Ovary (tissue), 9 donors: ENCODE measurements around the gene RABGAP1L. TPM values are rescaled to one million over a fixed set of nuclear protein-coding genes. Genes with fewer than 3 reads are reported as not detected.

Experiments used
- DNase-seq, 5 donors: peaks; one replicate each; pipeline ENCODE4 v3.0.0-alpha.2; 2019 to 2020
- H3K27ac ChIP-seq, 2 donors: fragments of 200-600 bp; one replicate each; pipeline versions ENCODE4 v1.5.1 to v1.8.0; 2019 to 2022
- H3K27me3 ChIP-seq: fragments of 200-600 bp; one replicate; pipeline ENCODE4 v1.8.0; 2022
- H3K36me3 ChIP-seq: fragments of 200-600 bp; sonication (generic); one replicate; pipeline ENCODE4 v1.5.1; 2019
- H3K4me1 ChIP-seq: one replicate; pipeline ENCODE4 v1.8.1; 2013; ENCODE audit warnings: mild to moderate bottlenecking, moderate library complexity; ENCODE audit not compliant: insufficient read depth
- H3K4me3 ChIP-seq: fragments of 200-600 bp; sonication (generic); one replicate; pipeline ENCODE4 v1.5.1; 2017
- H3K9me3 ChIP-seq, 2 donors: fragments of 200-600 bp in 1 of 2; sonication (generic) in 1 of 2; one replicate each; pipeline versions ENCODE4 v1.5.1 to v1.8.1; 2013 to 2019; ENCODE audit warnings: mild to moderate bottlenecking in 1 of 2, moderate library complexity in 1 of 2
- EP300 ChIP-seq: sonication (generic); formaldehyde crosslinking; IDR thresholded peaks from one replicate; pipeline ENCODE4 v1.6.1; 2017; ENCODE audit warnings: antibody characterized with exemption
- POLR2A ChIP-seq: fragments of 450-650 bp; IDR thresholded peaks from one replicate; pipeline ENCODE4 v1.6.1; 2017; ENCODE audit warnings: antibody characterized with exemption, mild to moderate bottlenecking, moderate library complexity
- WGBS, 3 donors: extraction: QIAGEN DNeasy Blood & Tissue Kit in 1 of 3; methylation state at CpG; one replicate each; pipeline versions ENCODE4 v1.1.5 to v1.1.7; 2013 to 2017; 5-methylcytosine and 5-hydroxymethylcytosine counted together
- intact Hi-C, 4 donors: fragments of 100-400 bp; cut with DNase I; formaldehyde crosslinking; loops; one replicate each; pipeline versions ENCODE4 v1.11.0 to v1.15.1; 2022 to 2023
- polyA plus RNA-seq, 2 donors: library from polyadenylated mRNA; stranded (reverse); fragments of 200-250 nt in 1 of 2; fragments of 350-450 nt in 1 of 2; fragmentation: Illumina TruSeq in 1 of 2; extraction: RNeasy Lipid Tissue Mini Kit (QIAGEN cat#74804) in 1 of 2; gene quantifications; one replicate each; pipeline ENCODE4 v1.2.3, GENCODE V29; 2013 to 2014
- total RNA-seq, 7 donors: library from RNA; depleted of rRNA in 2 of 7; stranded (reverse); fragments of >200 nt in 2 of 7; fragmentation: NEBNext Ultra II Directional in 3 of 7; extraction: Animal tissue kit (Norgen Biotek cat#: 25700) in 3 of 7; gene quantifications; one replicate each; pipeline versions ENCODE4 v1.1.0 to v1.2.4, GENCODE V29; 2016 to 2023
- TF ChIP-seq, protein P1 (sequence below), 3 donors: fragments of 450-650 bp in 2 of 3; fragments of 200-600 bp in 1 of 3; IDR thresholded peaks; one replicate each; pipeline versions ENCODE4 v1.5.1 to v1.8.0; 2016 to 2022; ENCODE audit warnings: antibody characterized with exemption in 3 of 3, mild to moderate bottlenecking in 1 of 3
- donor health status: DM: no; HTN: no; CAD: no; lungs with moderate emphysema.
- donor health status: DM: no; HTN: no; CAD: no.
- donor health status: Bipolar disorder and iron deficiency.
- donor health status: DM: yes; HTN: yes; CAD: no.
- donor health status: DM: no; HTN: no; CAD: no.
- donor health status: DM: yes; HTN: yes; CAD: no.

RABGAP1L gene
- total and polyA plus RNA-seq, 9 donors = 17.1 to 56.5 (median 43.6) TPM

GRCh38 chr1:174286042-174286441 is 126.7 kb downstream of the RABGAP1L start:
- TF ChIP-seq EP300 = no peak
- TF ChIP-seq POLR2A = no peak
- TF ChIP-seq, protein P1, sequence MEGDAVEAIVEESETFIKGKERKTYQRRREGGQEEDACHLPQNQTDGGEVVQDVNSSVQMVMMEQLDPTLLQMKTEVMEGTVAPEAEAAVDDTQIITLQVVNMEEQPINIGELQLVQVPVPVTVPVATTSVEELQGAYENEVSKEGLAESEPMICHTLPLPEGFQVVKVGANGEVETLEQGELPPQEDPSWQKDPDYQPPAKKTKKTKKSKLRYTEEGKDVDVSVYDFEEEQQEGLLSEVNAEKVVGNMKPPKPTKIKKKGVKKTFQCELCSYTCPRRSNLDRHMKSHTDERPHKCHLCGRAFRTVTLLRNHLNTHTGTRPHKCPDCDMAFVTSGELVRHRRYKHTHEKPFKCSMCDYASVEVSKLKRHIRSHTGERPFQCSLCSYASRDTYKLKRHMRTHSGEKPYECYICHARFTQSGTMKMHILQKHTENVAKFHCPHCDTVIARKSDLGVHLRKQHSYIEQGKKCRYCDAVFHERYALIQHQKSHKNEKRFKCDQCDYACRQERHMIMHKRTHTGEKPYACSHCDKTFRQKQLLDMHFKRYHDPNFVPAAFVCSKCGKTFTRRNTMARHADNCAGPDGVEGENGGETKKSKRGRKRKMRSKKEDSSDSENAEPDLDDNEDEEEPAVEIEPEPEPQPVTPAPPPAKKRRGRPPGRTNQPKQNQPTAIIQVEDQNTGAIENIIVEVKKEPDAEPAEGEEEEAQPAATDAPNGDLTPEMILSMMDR (IDR thresholded peaks at IDR 0.05) = no peak
- H3K27ac ChIP-seq = no peak overlapping the region
- H3K9me3 ChIP-seq = peaks cover 0 to 6% of the 10 kb centered on the region in 2 donors
- intact Hi-C loops = no loop called here
- H3K4me1 ChIP-seq = no peaks in the 10 kb centered on the region
- no peak for DNase-seq
- no peaks in the 10 kb centered on the region for H3K36me3 ChIP-seq
- no peaks in the 10 kb centered on the region for H3K27me3 ChIP-seq
- WGBS, 3 donors = 86 to 97% (median 92%) methylated on average over 1 of the region's 1 CpG
- no peak overlapping the region for H3K4me3 ChIP-seq

DNA sequence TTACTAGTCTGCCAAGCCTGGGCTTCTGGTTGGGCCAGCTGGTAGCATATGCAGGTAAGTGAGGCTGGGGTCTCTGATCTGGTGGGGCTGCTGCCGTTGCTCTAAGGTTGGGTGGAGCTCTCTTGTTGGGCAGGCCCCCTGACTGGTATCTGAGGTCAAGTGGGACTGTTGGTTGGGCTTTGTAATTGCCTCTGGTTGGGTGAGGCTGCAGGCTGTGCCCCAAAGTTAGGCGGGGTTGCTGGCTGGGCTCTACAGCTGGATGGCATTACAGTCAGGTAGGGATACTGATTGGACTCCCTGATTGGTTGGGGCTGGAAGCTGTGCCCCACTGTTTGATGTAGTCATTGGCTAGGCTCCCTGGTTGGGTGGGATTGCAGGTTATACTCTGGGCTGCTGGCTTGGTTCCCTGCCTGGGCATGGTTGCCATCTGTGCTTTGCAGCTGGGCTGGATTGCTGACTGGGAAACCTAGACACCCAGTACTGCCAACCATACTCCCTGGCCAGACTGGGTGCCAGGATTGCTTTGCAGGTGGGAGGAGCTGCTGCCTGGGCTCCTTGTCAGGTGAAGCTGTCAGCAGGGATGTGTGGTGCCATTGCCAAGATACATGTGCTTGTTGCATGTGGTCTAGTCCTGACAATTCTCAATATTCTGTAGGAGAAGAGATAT is 130.5 kb downstream of the RABGAP1L start:
- intact Hi-C loops = no loop called here
- 50 to 69% (median 67%) methylated on average over 2 of the region's 2 CpGs for WGBS, 3 donors
- no peak for DNase-seq
- no peak overlapping the region for H3K27ac ChIP-seq
- H3K27me3 ChIP-seq = no peaks in the 10 kb centered on the region
- H3K9me3 ChIP-seq = peaks cover 0 to 6% of the 10 kb centered on the region in 2 donors
- no peaks in the 10 kb centered on the region for H3K4me1 ChIP-seq
- H3K36me3 ChIP-seq = no peaks in the 10 kb centered on the region
- H3K4me3 ChIP-seq = no peak overlapping the region
- TF ChIP-seq, protein P1 (IDR thresholded peaks at IDR 0.05) = no peak

GRCh38 chr1:174291059-174291458 is 131.7 kb downstream of the RABGAP1L start:
- no peak overlapping the region for H3K27ac ChIP-seq
- intact Hi-C loops = no loop called here
- H3K9me3 ChIP-seq = peaks cover 0 to 6% of the 10 kb centered on the region in 2 donors
- no peak overlapping the region for H3K4me3 ChIP-seq
- no peak for DNase-seq
- H3K27me3 ChIP-seq = no peaks in the 10 kb centered on the region
- TF ChIP-seq, protein P1 (IDR thresholded peaks at IDR 0.05) = no peak
- TF ChIP-seq POLR2A (no peak), EP300 (no peak)
- no peaks in the 10 kb centered on the region for H3K36me3 ChIP-seq
- H3K4me1 ChIP-seq = no peaks in the 10 kb centered on the region

- H3K36me3 ChIP-seq = no peaks in the 10 kb centered on the region
- 91 to 97% (median 94%) methylated on average over 4 of the region's 4 CpGs for WGBS, 3 donors
- H3K27me3 ChIP-seq = no peaks in the 10 kb centered on the region
- TF ChIP-seq EP300 = no peak
- H3K27ac ChIP-seq = no peak overlapping the region
- H3K4me1 ChIP-seq = no peaks in the 10 kb centered on the region
- intact Hi-C loops = no loop called here
- peaks cover 0 to 1% of the 10 kb centered on the region in 2 donors for H3K9me3 ChIP-seq
- H3K4me3 ChIP-seq = no peak overlapping the region
- DNase-seq = no peak
Measured at GRCh38 chr1:174296309-174296708, 137.0 kb downstream of the RABGAP1L start.

- no peak for TF ChIP-seq POLR2A
- TF ChIP-seq, protein P1 (IDR thresholded peaks at IDR 0.05) = no peak
- no peak for TF ChIP-seq EP300
- no peak overlapping the region for H3K4me3 ChIP-seq
- WGBS, 3 donors = 83 to 85% (median 84%) methylated on average over 10 of the region's 10 CpGs
- no peaks in the 10 kb centered on the region for H3K4me1 ChIP-seq
- no peak overlapping the region for H3K27ac ChIP-seq
- H3K9me3 ChIP-seq = peaks cover 0 to 5% of the 10 kb centered on the region in 2 donors
- intact Hi-C loops = no loop called here
- no peaks in the 10 kb centered on the region for H3K27me3 ChIP-seq
- no peaks in the 10 kb centered on the region for H3K36me3 ChIP-seq
- DNase-seq = no peak
Measured at GRCh38 chr1:174297351-174297750, 138.0 kb downstream of the RABGAP1L start.
